Activated CD4-positive, alpha-beta T cell treated with anti-CD3 and anti-CD28 coated beads for 36 hours (primary cell): ENCODE data around the gene FLNB. TPM values are rescaled to one million over a fixed set of nuclear protein-coding genes. Genes with fewer than 3 reads are reported as not detected.
"Not testable (repeated sequence)": the region's sequence is repeated elsewhere in the genome, so short reads cannot be mapped to it uniquely, and the experiment has no call there.

Experiments used
- ATAC-seq: fragments of 200-7000 bp; cut with Tn5 transposase; one replicate; pipeline ENCODE4 v1.10.0; 2021; ENCODE audit warnings: mild to moderate bottlenecking, moderate library complexity
- CTCF ChIA-PET: fragments of 350-600 bp; sonication (Branson Sonifier 250); formaldehyde crosslinking; loops from one replicate; lab custom pipeline; 2021; ENCODE audit warnings: antibody characterized with exemption; lab: Charles Lee
- POLR2A ChIA-PET: fragments of 350-600 bp; sonication (Branson Sonifier 250); formaldehyde crosslinking; loops from one replicate; lab custom pipeline; 2021; ENCODE audit warnings: antibody characterized with exemption, inconsistent platforms; lab: Charles Lee
- DNase-seq: peaks from one replicate; pipeline ENCODE4 v3.0.0-alpha.2; 2020
- H3K27ac Mint-ChIP-seq: one replicate; pipeline ENCODE4 v1.8.0; 2021; ENCODE audit warnings: mixed read lengths
- H3K27me3 Mint-ChIP-seq: one replicate; pipeline ENCODE4 v1.8.0; 2021; ENCODE audit warnings: mixed read lengths
- H3K36me3 Mint-ChIP-seq: one replicate; pipeline ENCODE4 v1.8.0; 2021; ENCODE audit warnings: low read depth, mixed read lengths
- H3K4me1 Mint-ChIP-seq: one replicate; pipeline ENCODE4 v1.8.0; 2021; ENCODE audit warnings: mixed read lengths
- H3K4me3 Mint-ChIP-seq: one replicate; pipeline ENCODE4 v1.8.0; 2021; ENCODE audit warnings: mild to moderate bottlenecking, moderate library complexity, mixed read lengths
- H3K9me3 Mint-ChIP-seq: one replicate; pipeline ENCODE4 v1.8.0; 2021; ENCODE audit warnings: low read depth, mixed read lengths
- intact Hi-C, 2 experiments: fragments of 100-400 bp; cut with DNase I in 1 of 2; cut with micrococcal nuclease in 1 of 2; formaldehyde crosslinking; loops; one replicate each; pipeline versions ENCODE4 v1.14.2 to v1.15.1; 2022 to 2024; cut with DNase I, micrococcal nuclease
- total RNA-seq, 2 experiments: library from RNA; stranded (reverse); gene quantifications; one replicate each; pipeline ENCODE4 v1.2.3, GENCODE V29; 2021

Gene FLNB
- total RNA-seq, 2 experiments from 2014 or later = 25.4 to 29.1 TPM

DNA sequence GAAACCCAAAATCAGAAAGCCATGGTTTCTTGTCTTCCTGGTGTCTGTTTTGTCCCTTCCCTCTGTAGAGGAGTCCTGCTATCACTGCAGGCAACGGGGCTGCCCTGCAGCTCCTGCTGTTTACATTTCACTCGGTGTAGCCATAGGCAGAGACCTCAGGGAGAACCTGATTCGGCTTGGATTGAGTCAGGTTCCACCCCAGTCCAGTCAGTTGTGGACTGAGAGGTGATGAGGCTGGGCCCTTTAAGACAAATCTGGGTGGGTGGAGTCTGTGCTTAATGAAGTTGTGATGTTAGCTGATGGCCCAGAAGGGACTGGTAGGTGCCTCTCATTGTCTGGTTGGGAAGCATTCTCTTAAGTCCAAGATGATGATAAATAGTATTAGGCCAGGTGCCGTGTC is 35.7 kb downstream of the FLNB start:
- CTCF ChIA-PET = interaction anchor here (1.0 kb wide), 1 partner anchor 16 kb away, joined by 3 read pairs; no protein-coding TSS in a partner anchor
- intact Hi-C loops = no loop called here
- no peaks in the 10 kb centered on the region for H3K27me3 Mint-ChIP-seq
- H3K4me3 Mint-ChIP-seq = no peak overlapping the region
- H3K36me3 Mint-ChIP-seq = no peaks in the 10 kb centered on the region
- peaks cover 55% of the 10 kb centered on the region for H3K4me1 Mint-ChIP-seq
- ATAC-seq (peak; percentile 64), DNase-seq (no peak)
- H3K27ac Mint-ChIP-seq = no peak overlapping the region
- POLR2A ChIA-PET = no interaction called here
- no peaks in the 10 kb centered on the region for H3K9me3 Mint-ChIP-seq

- intact Hi-C loops = no loop called here
- no peaks in the 10 kb centered on the region for H3K9me3 Mint-ChIP-seq
- ATAC-seq (peak; percentile 60), DNase-seq (no peak)
- H3K4me1 Mint-ChIP-seq = peaks cover 58% of the 10 kb centered on the region
- no peaks in the 10 kb centered on the region for H3K27me3 Mint-ChIP-seq
- H3K4me3 Mint-ChIP-seq = no peak overlapping the region
- H3K27ac Mint-ChIP-seq = no peak overlapping the region
- ChIA-PET CTCF (interaction anchor here (1.0 kb wide), 1 partner anchor 16 kb away, joined by 3 read pairs; no protein-coding TSS in a partner anchor), POLR2A (no interaction called here)
- no peaks in the 10 kb centered on the region for H3K36me3 Mint-ChIP-seq
Measured at GRCh38 chr3:58044691-58045483, 36.7 kb downstream of the FLNB start.

- no peak overlapping the region for H3K4me3 Mint-ChIP-seq
- DNase-seq = no peak
- intact Hi-C loops = no loop called here
- H3K27me3 Mint-ChIP-seq = no peaks in the 10 kb centered on the region
- ChIA-PET POLR2A (no interaction called here), CTCF (no interaction called here)
- peaks cover 47% of the 10 kb centered on the region for H3K4me1 Mint-ChIP-seq
- no peak for ATAC-seq
- no peak overlapping the region for H3K27ac Mint-ChIP-seq
- no peaks in the 10 kb centered on the region for H3K36me3 Mint-ChIP-seq
- no peaks in the 10 kb centered on the region for H3K9me3 Mint-ChIP-seq
Measured at GRCh38 chr3:58047826-58048225, 39.6 kb downstream of the FLNB start.

GRCh38 chr3:58048301-58048700 is 40.1 kb downstream of the FLNB start:
- no peak for DNase-seq
- H3K9me3 Mint-ChIP-seq = no peaks in the 10 kb centered on the region
- H3K27me3 Mint-ChIP-seq = no peaks in the 10 kb centered on the region
- no peak overlapping the region for H3K4me3 Mint-ChIP-seq
- ChIA-PET CTCF (no interaction called here), POLR2A (no interaction called here)
- H3K27ac Mint-ChIP-seq = no peak overlapping the region
- no peaks in the 10 kb centered on the region for H3K36me3 Mint-ChIP-seq
- peaks cover 45% of the 10 kb centered on the region for H3K4me1 Mint-ChIP-seq
- ATAC-seq = no peak
- intact Hi-C loops = no loop called here

DNA sequence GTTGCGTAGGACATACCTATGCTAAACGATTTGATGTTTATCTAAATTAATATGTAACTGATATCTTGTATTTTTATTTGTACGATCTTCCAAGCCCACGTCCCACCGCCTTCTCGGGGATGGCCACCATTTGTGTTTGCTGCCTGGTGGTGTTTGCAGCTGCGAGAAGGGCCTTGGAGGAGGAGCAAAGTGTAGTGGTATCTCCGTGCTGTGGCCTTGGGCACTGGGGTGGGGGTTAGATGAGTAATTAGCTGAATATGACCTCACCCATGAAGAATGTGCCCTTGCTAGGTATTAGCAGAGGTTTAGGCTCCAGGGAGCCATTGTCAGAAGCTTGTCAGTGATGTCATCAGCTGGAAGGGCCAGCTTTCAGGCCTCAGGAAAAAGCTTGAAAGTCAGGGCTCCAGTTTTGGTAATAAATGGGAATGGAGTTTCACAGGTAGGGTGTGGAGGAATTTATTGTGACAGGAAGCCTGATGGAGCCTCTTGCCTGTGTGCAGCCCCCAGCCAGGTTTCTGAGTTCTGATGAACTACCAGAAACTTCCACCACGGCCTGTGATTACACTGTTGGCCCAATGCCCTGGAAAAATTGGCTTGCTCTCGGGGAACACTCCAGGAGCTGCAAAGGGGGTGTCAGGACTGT is 41.0 kb downstream of the FLNB start:
- no peak for DNase-seq
- Mint-ChIP-seq H3K4me1 (peaks cover 37% of the 10 kb centered on the region), H3K27ac (no peak overlapping the region), H3K4me3 (no peak overlapping the region), H3K27me3 (no peaks in the 10 kb centered on the region), H3K36me3 (no peaks in the 10 kb centered on the region), H3K9me3 (no peaks in the 10 kb centered on the region)
- POLR2A ChIA-PET = interaction anchor here (0.6 kb wide), 1 partner anchor 161 kb away, joined by 4 read pairs; no protein-coding TSS in a partner anchor
- intact Hi-C loops = no loop called here
- CTCF ChIA-PET = no interaction called here
- no peak for ATAC-seq

- DNase-seq (no peak), ATAC-seq (no peak)
- intact Hi-C loops = no loop called here
- CTCF ChIA-PET = interaction anchor here (1.5 kb wide), 1 partner anchor 88 kb away, joined by 3 read pairs; no protein-coding TSS in a partner anchor
- H3K4me1 Mint-ChIP-seq = peaks cover 28% of the 10 kb centered on the region
- no peaks in the 10 kb centered on the region for H3K27me3 Mint-ChIP-seq
- H3K27ac Mint-ChIP-seq = no peak overlapping the region
- H3K4me3 Mint-ChIP-seq = no peak overlapping the region
- H3K9me3 Mint-ChIP-seq = no peaks in the 10 kb centered on the region
- H3K36me3 Mint-ChIP-seq = no peaks in the 10 kb centered on the region
- POLR2A ChIA-PET = no interaction called here
Measured at GRCh38 chr3:58051196-58051595, 43.0 kb downstream of the FLNB start.

DNA sequence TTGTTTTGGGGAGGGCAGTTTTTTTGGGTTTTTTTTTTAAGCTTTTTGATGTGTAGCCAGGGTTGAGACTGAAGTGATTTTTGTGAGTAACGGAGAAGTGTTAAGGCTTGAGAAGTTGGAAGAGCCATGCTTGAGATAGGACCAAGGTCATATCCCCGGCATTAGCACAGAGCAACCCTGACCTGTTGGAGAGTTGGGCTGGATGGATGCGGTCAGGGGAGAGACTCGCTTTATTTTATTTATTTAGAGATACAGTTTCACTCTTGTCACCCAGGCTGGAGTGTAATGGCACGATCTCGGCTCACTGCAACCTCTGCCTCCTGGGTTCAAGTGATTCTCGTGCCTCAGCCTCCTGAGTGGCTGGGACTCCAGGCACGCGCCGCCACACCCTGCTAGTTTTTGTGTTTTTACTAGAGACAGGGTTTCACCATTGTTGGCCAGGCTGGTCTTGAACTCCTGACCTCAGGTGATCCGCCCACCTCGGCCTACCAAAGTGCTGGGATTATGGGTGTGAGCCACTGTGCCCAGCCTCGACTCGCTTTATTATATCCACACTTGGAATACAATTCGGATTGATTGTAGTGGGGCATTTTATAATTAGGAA is 43.5 kb downstream of the FLNB start:
- peaks cover 26% of the 10 kb centered on the region for H3K4me1 Mint-ChIP-seq
- ATAC-seq, H3K36me3 Mint-ChIP-seq, DNase-seq, H3K4me3 Mint-ChIP-seq, H3K9me3 Mint-ChIP-seq, H3K27me3 Mint-ChIP-seq, H3K27ac Mint-ChIP-seq: not testable (repeated sequence)
- intact Hi-C loops = loop anchor here in 1 of 2 experiments (1.0 kb wide), 1 partner anchor 16 kb away; no protein-coding TSS in a partner anchor
- POLR2A ChIA-PET = interaction anchor here (1.2 kb wide), 1 partner anchor 29 kb away, joined by 4 read pairs; no protein-coding TSS in a partner anchor
- CTCF ChIA-PET = interaction anchor here (0.6 to 1.5 kb wide), 3 partner anchors 17 to 89 kb away, joined by 3 to 4 read pairs (median 4); no protein-coding TSS in a partner anchor

DNA sequence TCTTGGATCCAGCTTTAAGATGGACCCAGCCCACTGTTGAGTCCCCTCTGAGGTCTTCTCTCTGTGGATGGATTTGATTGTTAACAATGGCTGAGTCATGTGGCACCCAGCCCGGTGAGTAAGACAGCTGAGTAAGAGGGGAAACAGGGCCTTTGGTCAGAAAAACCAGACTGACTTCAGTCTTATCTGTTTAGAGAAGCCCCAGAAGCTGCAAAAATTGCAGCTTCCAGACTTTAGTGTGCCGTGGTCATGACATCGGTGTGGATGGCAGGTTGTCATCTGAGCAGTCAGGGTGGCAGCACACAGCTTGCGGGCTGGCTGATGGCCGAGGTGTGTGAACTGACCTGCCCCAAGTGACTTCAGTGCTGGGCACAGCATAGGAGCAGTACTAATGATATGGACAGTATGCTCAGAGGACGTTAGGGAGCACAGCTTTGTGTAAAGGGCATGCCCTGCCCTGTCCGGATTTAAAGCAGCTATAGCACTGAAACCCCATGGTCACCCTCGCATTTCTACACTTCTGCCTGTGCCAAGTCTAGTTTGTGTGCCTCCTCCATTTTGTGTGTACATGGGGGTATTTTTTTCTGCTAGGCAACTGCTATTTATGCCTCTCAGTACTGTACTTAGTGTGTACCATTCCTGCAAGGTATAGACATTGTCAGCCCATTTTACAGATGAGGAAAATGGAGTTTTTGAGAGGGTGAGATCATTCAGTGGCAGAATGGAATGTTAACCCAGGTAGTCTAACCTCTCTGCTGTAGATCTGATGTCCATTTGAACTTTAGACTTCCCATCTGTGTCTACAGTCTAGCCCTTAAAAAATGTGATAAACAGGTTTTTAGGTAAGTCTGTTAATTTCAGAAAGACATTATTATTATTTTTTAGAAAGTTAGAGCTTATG is 44.4 kb downstream of the FLNB start:
- Mint-ChIP-seq H3K4me1 (peaks cover 26% of the 10 kb centered on the region), H3K4me3 (no peak overlapping the region), H3K27me3 (no peaks in the 10 kb centered on the region), H3K27ac (no peak overlapping the region), H3K9me3 (no peaks in the 10 kb centered on the region), H3K36me3 (no peaks in the 10 kb centered on the region)
- DNase-seq = peak; percentile 80
- CTCF ChIA-PET = interaction anchor here (0.6 to 1.5 kb wide), 4 partner anchors 17 to 125 kb away, joined by 3 to 6 read pairs (median 4); no protein-coding TSS in a partner anchor
- intact Hi-C loops = loop anchor here in 1 of 2 experiments (1.0 kb wide), 1 partner anchor 17 kb away; no protein-coding TSS in a partner anchor
- POLR2A ChIA-PET = interaction anchor here (0.6 to 1.2 kb wide), 2 partner anchors 11 to 30 kb away, joined by 4 read pairs; no protein-coding TSS in a partner anchor
- peak; percentile 93 for ATAC-seq

DNA sequence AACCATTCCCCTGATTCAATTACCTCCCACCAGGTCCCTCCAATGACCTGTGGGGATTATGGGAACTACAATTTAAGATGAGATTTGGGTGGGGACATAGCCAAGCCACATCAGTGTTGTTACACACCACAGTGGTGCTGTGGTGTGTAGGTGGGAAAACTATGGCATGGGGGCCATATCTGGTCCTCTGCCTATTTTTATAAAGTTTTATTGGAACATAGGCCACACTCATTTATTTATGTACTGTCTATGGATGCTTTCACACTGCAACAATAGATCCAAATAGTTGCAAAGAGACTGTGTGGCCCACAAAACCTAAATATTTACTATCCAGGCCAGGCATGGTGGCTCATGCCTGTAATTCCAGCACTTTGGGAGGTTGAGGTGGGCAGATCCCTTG is 46.4 kb downstream of the FLNB start:
- DNase-seq = no peak
- ATAC-seq = no peak
- ChIA-PET POLR2A (no interaction called here), CTCF (no interaction called here)
- Mint-ChIP-seq H3K36me3 (no peaks in the 10 kb centered on the region), H3K9me3 (no peaks in the 10 kb centered on the region), H3K4me3 (no peak overlapping the region), H3K4me1 (peaks cover 15% of the 10 kb centered on the region), H3K27me3 (no peaks in the 10 kb centered on the region), H3K27ac (no peak overlapping the region)
- intact Hi-C loops = no loop called here

- ChIA-PET CTCF (no interaction called here), POLR2A (no interaction called here)
- no peaks in the 10 kb centered on the region for H3K27me3 Mint-ChIP-seq
- H3K27ac Mint-ChIP-seq = no peak overlapping the region
- no peaks in the 10 kb centered on the region for H3K9me3 Mint-ChIP-seq
- intact Hi-C loops = no loop called here
- ATAC-seq (no peak), DNase-seq (no peak)
- H3K4me1 Mint-ChIP-seq = peaks cover 14% of the 10 kb centered on the region
- no peaks in the 10 kb centered on the region for H3K36me3 Mint-ChIP-seq
- H3K4me3 Mint-ChIP-seq = no peak overlapping the region
Measured at GRCh38 chr3:58055314-58055713, 47.1 kb downstream of the FLNB start.
